UCSD-AML1 (cell line): ENCODE measurements around the gene TBC1D24.
"Not testable (repeated sequence)": the region's sequence is repeated elsewhere in the genome, so short reads cannot be mapped to it uniquely, and the experiment has no call there.

Source experiments
- DNase-seq: peaks from one replicate; lab custom pipeline; 2025; ENCODE audit not compliant: unreplicated experiment; lab: John Stamatoyannopoulos, UW

TBC1D24 gene

DNA sequence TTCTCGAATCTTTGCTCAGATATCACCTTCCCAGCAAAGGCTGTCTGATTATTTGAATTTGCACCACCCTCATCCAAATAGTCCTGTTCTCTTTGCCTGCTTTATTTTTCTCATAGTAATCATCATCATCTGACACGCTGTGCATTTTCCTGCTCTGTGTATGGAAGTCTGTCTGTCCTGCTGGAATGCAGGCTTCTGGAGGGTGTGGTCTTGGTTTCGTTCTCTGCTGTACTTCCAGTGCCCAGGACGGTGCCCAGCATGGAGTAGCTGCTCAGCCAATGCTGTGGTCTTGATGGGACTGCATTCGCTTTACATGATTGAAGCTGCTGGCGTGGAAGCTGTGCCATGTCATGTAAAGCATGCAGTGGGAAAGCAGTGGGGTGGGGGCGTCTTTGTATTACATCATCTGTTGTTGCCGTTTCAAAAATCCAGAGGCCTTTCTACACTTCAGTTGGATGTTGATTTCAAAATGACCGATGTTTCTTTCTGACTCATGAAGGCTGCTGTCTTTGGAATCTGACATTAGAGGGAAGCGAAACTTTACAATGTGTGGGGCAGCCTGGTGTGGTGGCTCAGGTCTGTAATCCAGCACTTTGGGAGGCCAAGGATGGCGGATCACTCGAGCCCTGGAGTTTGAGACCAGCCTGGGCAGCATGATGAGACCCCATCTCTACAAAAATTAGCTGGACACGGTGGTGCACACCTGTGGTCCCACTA, 79.9 kb downstream of the TBC1D24 start:
- DNase-seq, result not testable (repeated sequence)
